GM23248 (cell line): ENCODE results near the gene EIF3D. TPM values are rescaled to one million over a fixed set of nuclear protein-coding genes. Genes with fewer than 3 reads are reported as not detected.
"Not testable (repeated sequence)": the region's sequence is repeated elsewhere in the genome, so short reads cannot be mapped to it uniquely, and the experiment has no call there.

ENCODE experiments used
- DNase-seq: peaks from one replicate; pipeline ENCODE4 v3.0.0-alpha.2; 2015
- H2AFZ ChIP-seq: fragments of 200-600 bp; sonication (generic); 2 replicates; pipeline ENCODE4 v1.6.1; 2016; ENCODE audit warnings: antibody characterized with exemption
- H3F3A ChIP-seq: fragments of 200-600 bp; sonication (generic); 2 replicates; pipeline ENCODE4 v1.6.1; 2016; ENCODE audit warnings: mild to moderate bottlenecking, antibody characterized with exemption, mixed run types; ENCODE audit not compliant: insufficient read depth
- H3K27ac ChIP-seq: fragments of 200-600 bp; sonication (generic); 2 replicates; pipeline ENCODE4 v1.5.1; 2016; ENCODE audit warnings: mild to moderate bottlenecking
- H3K27me3 ChIP-seq: fragments of 200-600 bp; sonication (generic); replicated peaks from 2 replicates; pipeline ENCODE4 v1.6.1; 2016; ENCODE audit warnings: mild to moderate bottlenecking; ENCODE audit not compliant: insufficient read depth
- H3K36me3 ChIP-seq: fragments of 200-600 bp; sonication (generic); 2 replicates; pipeline ENCODE4 v1.6.1; 2016; ENCODE audit warnings: low read depth, mild to moderate bottlenecking
- H3K4me1 ChIP-seq: fragments of 200-600 bp; sonication (generic); 2 replicates; pipeline ENCODE4 v1.6.1; 2016; ENCODE audit warnings: mild to moderate bottlenecking; ENCODE audit not compliant: insufficient read depth
- H3K4me2 ChIP-seq: fragments of 200-600 bp; sonication (generic); one replicate; pipeline ENCODE4 v1.6.1; 2016; ENCODE audit warnings: mild to moderate bottlenecking; ENCODE audit not compliant: unreplicated experiment
- H3K4me3 ChIP-seq: fragments of 200-600 bp; sonication (generic); 2 replicates; pipeline ENCODE4 v1.5.1; 2016; ENCODE audit warnings: mild to moderate bottlenecking
- H3K79me2 ChIP-seq: fragments of 200-600 bp; sonication (generic); 2 replicates; pipeline ENCODE4 v1.6.1; 2016; ENCODE audit warnings: mild to moderate bottlenecking; ENCODE audit not compliant: insufficient read depth
- H3K9ac ChIP-seq: fragments of 200-600 bp; sonication (generic); 2 replicates; pipeline ENCODE4 v1.6.1; 2016; ENCODE audit warnings: mild to moderate bottlenecking
- H3K9me2 ChIP-seq: fragments of 200-600 bp; sonication (generic); 2 replicates; pipeline ENCODE4 v1.6.1; 2016; ENCODE audit warnings: mixed run types, mild to moderate bottlenecking, moderate library complexity; ENCODE audit not compliant: insufficient read depth
- H3K9me3 ChIP-seq: fragments of 200-600 bp; sonication (generic); one replicate; pipeline ENCODE4 v1.6.1; 2017; ENCODE audit warnings: low read depth
- H4K20me1 ChIP-seq: fragments of 200-600 bp; sonication (generic); 2 replicates; pipeline ENCODE4 v1.6.0; 2016; ENCODE audit not compliant: insufficient read depth
- EZH2 ChIP-seq: fragments of 200-600 bp; sonication (generic); IDR thresholded peaks from 2 replicates; pipeline ENCODE4 v1.6.1; 2018; ENCODE audit warnings: antibody characterized with exemption, mild to moderate bottlenecking; ENCODE audit not compliant: insufficient read depth, poor library complexity, severe bottlenecking
- EZH2phosphoT487 ChIP-seq: fragments of 200-600 bp; sonication (generic); IDR thresholded peaks from 2 replicates; pipeline ENCODE4 v1.6.1; 2018; ENCODE audit warnings: antibody characterized with exemption, moderate library complexity, mild to moderate bottlenecking, low read depth; ENCODE audit not compliant: insufficient read depth
- WGBS, 2 experiments: methylation state at CpG; one replicate each; pipeline ENCODE4 v1.1.6; 2015 to 2017; ENCODE audit warnings: low lambda C conversion rate in 2 of 2, low coverage in 1 of 2; ENCODE audit errors: missing lambda C conversion rate in 2 of 2; 5-methylcytosine and 5-hydroxymethylcytosine counted together
- in situ Hi-C: fragments of 300-500 bp; cut with MboI; formaldehyde crosslinking; loops from 2 replicates; pipeline ENCODE4 v1.15.0; 2020
- polyA plus RNA-seq: library from polyadenylated mRNA; unstranded; fragments of >200 nt; fragmentation: Nextera tagmentation; extraction: Ambion mirVana; gene quantifications from 2 replicates; pipeline ENCODE4 v1.2.1, GENCODE V29; 2016
- total RNA-seq: library from RNA; depleted of rRNA; stranded (reverse); fragments of >200 nt; shearing (Covaris generic); gene quantifications from 2 replicates; pipeline ENCODE4 v1.2.3, GENCODE V29; 2014

Gene EIF3D
- total and polyA plus RNA-seq, 2 experiments from 2014 or later, result 122 to 377 TPM

DNA sequence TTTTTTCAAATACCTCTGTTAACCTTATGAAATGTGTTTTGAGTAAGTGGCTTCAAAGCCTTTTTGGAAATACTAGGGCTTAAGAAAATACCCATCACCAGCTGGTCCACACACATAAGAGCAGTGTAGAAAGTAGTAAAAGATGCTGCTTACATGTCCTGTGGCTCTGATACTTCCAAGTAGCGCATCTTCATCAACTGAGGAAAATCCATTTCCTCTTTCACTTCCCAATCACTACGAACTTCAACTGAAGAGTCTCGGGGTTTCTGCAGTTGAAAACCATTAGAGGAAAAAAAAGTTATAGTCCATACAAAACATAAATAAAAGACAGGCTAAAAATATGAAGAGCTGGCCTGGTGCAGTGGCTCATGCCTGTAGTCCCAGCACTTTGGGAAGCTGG is 8.5 kb downstream of the EIF3D start:
- no peak overlapping the region for H3K9ac ChIP-seq
- H2AFZ ChIP-seq, result no peak overlapping the region
- in situ Hi-C loops, result no loop called here
- H3K4me1 ChIP-seq, result no peaks in the 10 kb centered on the region
- H4K20me1 ChIP-seq, result no peaks in the 10 kb centered on the region
- H3K4me2 ChIP-seq, result no peak overlapping the region
- no peaks in the 10 kb centered on the region for H3K9me2 ChIP-seq
- no peaks in the 10 kb centered on the region for H3K27me3 ChIP-seq
- H3F3A ChIP-seq, result peaks cover 23% of the 10 kb centered on the region; the same call in 1 of the 2 replicates
- no peak for DNase-seq
- 97 to 100% methylated on average over 3 of the region's 3 CpGs for WGBS, 2 experiments
- H3K27ac ChIP-seq, result no peak overlapping the region
- peaks cover 90% of the 10 kb centered on the region for H3K36me3 ChIP-seq
- peaks cover 51% of the 10 kb centered on the region for H3K79me2 ChIP-seq
- no peak overlapping the region for H3K4me3 ChIP-seq
- no peaks in the 10 kb centered on the region for H3K9me3 ChIP-seq
- TF ChIP-seq EZH2phosphoT487 (no peak), EZH2 (no peak)

DNA sequence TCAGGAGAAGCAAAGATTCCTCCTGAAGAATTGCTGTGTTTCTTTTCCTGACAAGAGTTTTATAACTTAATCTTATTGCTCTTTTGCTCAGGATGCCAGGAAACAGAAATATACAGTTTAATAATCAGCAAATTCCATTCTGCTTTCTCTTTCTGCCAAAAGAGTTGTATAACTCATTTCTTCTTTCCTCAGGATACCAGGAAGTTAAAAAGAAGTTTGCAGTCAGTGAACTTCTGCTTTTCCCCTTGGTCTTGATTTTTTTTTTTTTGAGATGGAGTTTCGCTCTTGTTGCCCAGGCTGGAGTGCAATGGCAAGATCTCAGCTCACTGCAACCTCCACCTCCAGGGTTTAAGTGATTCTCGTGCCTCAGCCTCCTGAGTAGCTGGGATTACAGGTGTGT is 9.1 kb downstream of the EIF3D start:
- H4K20me1 ChIP-seq, H3K27me3 ChIP-seq, in situ Hi-C loops, H3K4me1 ChIP-seq, H3K27ac ChIP-seq, H2AFZ ChIP-seq, DNase-seq, H3K4me2 ChIP-seq, H3K9me3 ChIP-seq, H3K9me2 ChIP-seq, H3K4me3 ChIP-seq, H3K9ac ChIP-seq: not testable (repeated sequence)
- WGBS, 2 experiments, result 96 to 100% methylated on average over 2 of the region's 2 CpGs
- H3F3A ChIP-seq, result peaks cover 26% of the 10 kb centered on the region; the same call in 1 of the 2 replicates
- H3K36me3 ChIP-seq, result peaks cover 86% of the 10 kb centered on the region
- peaks cover 47% of the 10 kb centered on the region for H3K79me2 ChIP-seq

DNA sequence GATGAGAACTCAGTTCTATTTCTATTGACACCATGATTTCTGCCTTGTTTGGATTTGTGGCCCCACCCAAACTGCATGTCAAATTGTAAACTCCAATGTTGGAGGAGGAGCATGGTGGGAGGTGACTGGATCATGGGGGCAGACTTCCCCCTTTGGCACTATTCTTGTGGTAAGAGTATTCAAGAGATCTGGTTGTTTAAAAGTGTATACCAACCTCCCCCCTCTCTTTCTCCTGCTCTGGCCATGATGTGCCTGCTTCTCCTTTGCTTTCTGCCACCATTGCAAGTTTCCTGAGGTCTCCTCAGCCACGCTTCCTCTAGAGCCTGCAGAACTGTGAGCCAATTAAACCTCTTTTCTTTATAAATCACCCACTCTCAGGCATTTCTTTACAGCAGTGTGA is 14.2 kb downstream of the EIF3D start:
- Histone ChIP-seq H3K36me3 (peaks cover 79% of the 10 kb centered on the region), H2AFZ (no peak overlapping the region), H3K4me3 (no peak overlapping the region), H3K79me2 (peaks cover 16% of the 10 kb centered on the region; the same call in 1 of the 2 replicates), H4K20me1 (no peaks in the 10 kb centered on the region), H3F3A (peaks cover 60% of the 10 kb centered on the region), H3K9me3 (no peaks in the 10 kb centered on the region), H3K4me2 (no peak overlapping the region), H3K4me1 (no peaks in the 10 kb centered on the region), H3K9me2 (no peaks in the 10 kb centered on the region), H3K9ac (no peak overlapping the region), H3K27ac (no peak overlapping the region), H3K27me3 (no peaks in the 10 kb centered on the region)
- TF ChIP-seq EZH2phosphoT487 (no peak), EZH2 (no peak)
- 92 to 93% methylated on average over 1 of the region's 1 CpG for WGBS, 2 experiments
- in situ Hi-C loops, result no loop called here
- DNase-seq, result no peak

GRCh38 chr22:36512991-36513390 is 16.0 kb downstream of the EIF3D start:
- Histone ChIP-seq H3K9ac (no peak overlapping the region), H3K4me1 (no peaks in the 10 kb centered on the region), H3K9me3 (no peaks in the 10 kb centered on the region), H2AFZ (no peak overlapping the region), H3K27me3 (no peaks in the 10 kb centered on the region), H3K4me3 (no peak overlapping the region), H3K4me2 (no peak overlapping the region), H3F3A (peaks cover 76% of the 10 kb centered on the region), H3K9me2 (no peaks in the 10 kb centered on the region), H3K36me3 (peaks cover 61% of the 10 kb centered on the region), H3K27ac (no peak overlapping the region), H3K79me2 (no peaks in the 10 kb centered on the region), H4K20me1 (no peaks in the 10 kb centered on the region)
- in situ Hi-C loops, result no loop called here
- DNase-seq, result no peak
- 95 to 99% methylated on average over 4 of the region's 4 CpGs for WGBS, 2 experiments
- TF ChIP-seq EZH2 (no peak), EZH2phosphoT487 (no peak)

DNA sequence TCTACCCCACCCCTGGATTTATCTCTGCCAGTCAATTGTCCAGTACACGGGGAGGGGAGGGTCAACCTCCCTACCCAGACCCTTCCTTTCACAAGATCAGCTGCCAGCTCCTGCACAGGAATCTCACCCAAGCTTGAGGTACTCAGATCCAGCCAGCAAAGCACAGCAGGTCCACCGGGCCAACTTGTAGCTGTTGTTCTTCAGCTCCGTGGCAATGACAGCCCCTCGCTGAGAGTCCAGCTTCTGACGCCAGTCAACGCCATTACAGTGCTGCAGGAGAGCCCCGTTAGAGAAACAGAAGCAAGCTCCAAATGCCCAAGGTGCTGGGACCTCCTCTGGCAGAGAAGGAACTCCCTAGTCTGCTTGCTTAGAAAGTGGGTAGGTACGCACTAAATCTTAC is 16.6 kb downstream of the EIF3D start:
- Histone ChIP-seq H3K79me2 (no peaks in the 10 kb centered on the region), H3K4me3 (no peak overlapping the region), H4K20me1 (no peaks in the 10 kb centered on the region), H3F3A (peaks cover 81% of the 10 kb centered on the region), H2AFZ (no peak overlapping the region), H3K9me3 (no peaks in the 10 kb centered on the region), H3K36me3 (peaks cover 61% of the 10 kb centered on the region), H3K9ac (no peak overlapping the region), H3K27ac (no peak overlapping the region), H3K4me2 (no peak overlapping the region), H3K27me3 (no peaks in the 10 kb centered on the region), H3K9me2 (no peaks in the 10 kb centered on the region), H3K4me1 (no peaks in the 10 kb centered on the region)
- TF ChIP-seq EZH2phosphoT487, result no peak
- TF ChIP-seq EZH2, result no peak
- 88 to 94% methylated on average over 8 of the region's 8 CpGs for WGBS, 2 experiments
- no peak for DNase-seq
- in situ Hi-C loops, result no loop called here
